ENCODE data around the gene PHYH.
"Not testable (repeated sequence)": the region's sequence is repeated elsewhere in the genome, so short reads cannot be mapped to it uniquely, and the experiment has no call there.

PHYH gene

GRCh38 chr10:13299437-13300287 is at the start of gene PHYH:
TSS of gene PHYH (minus strand) at chr10:13300064. CDS start at chr10:13300042, 22 bp downstream.
- peak; percentile 71 for DNase-seq (ENCODE audit: low read depth)

- peak; percentile 74 for DNase-seq (ENCODE audit: low read depth)
These were observed 48.6 kb upstream of the PHYH start, which contains the start of gene SEPHS1 for GRCh38 chr10:13348216-13349017. TSS of gene SEPHS1 (minus strand) at chr10:13348293. CDS start at chr10:13344950, 3,343 bp downstream.

- DNase-seq (ENCODE audit: low read depth) = peak; percentile 76
These were observed 47.8 kb upstream of the PHYH start for GRCh38 chr10:13347500-13348156.

GRCh38 chr10:13347043-13347499 is 47.2 kb upstream of the PHYH start:
- DNase-seq (ENCODE audit: low read depth) = no peak

GRCh38 chr10:13346283-13347042 is 46.6 kb upstream of the PHYH start:
- no peak for DNase-seq (ENCODE audit: low read depth)

- DNase-seq (ENCODE audit: low read depth) = no peak
These were observed 40.9 kb upstream of the PHYH start for GRCh38 chr10:13340626-13341376.

- no peak for DNase-seq (ENCODE audit: low read depth)
These were observed 40.2 kb upstream of the PHYH start for GRCh38 chr10:13340068-13340467.

- no peak for DNase-seq (ENCODE audit: low read depth)
These were observed 38.7 kb upstream of the PHYH start for GRCh38 chr10:13338390-13339110.

- DNase-seq (ENCODE audit: low read depth) = no peak
These were observed 37.9 kb upstream of the PHYH start for GRCh38 chr10:13337827-13338196.

GRCh38 chr10:13337128-13337826 is 37.4 kb upstream of the PHYH start:
- DNase-seq (ENCODE audit: low read depth) = no peak

GRCh38 chr10:13335881-13336280 is 36.0 kb upstream of the PHYH start:
- DNase-seq (ENCODE audit: low read depth) = no peak

- DNase-seq (ENCODE audit: low read depth) = no peak
These were observed 34.7 kb upstream of the PHYH start for GRCh38 chr10:13334556-13334955.

- no peak for DNase-seq (ENCODE audit: low read depth)
These were observed 31.8 kb upstream of the PHYH start for GRCh38 chr10:13331646-13332045.

GRCh38 chr10:13330980-13331379 is 31.1 kb upstream of the PHYH start:
- DNase-seq (ENCODE audit: low read depth) = not testable (repeated sequence)

- DNase-seq (ENCODE audit: low read depth) = no peak
These were observed 29.7 kb upstream of the PHYH start for GRCh38 chr10:13329565-13329964.

- no peak for DNase-seq (ENCODE audit: low read depth)
These were observed 28.7 kb upstream of the PHYH start for GRCh38 chr10:13328613-13329012.

- DNase-seq (ENCODE audit: low read depth) = no peak
These were observed 28.3 kb upstream of the PHYH start for GRCh38 chr10:13328126-13328525.

GRCh38 chr10:13327534-13327933 is 27.7 kb upstream of the PHYH start:
- no peak for DNase-seq (ENCODE audit: low read depth)

- no peak for DNase-seq (ENCODE audit: low read depth)
These were observed 22.8 kb upstream of the PHYH start for GRCh38 chr10:13322615-13323148.
